HepG2 (cell line): ENCODE results near the gene STPG4. TPM values are rescaled to one million over a fixed set of nuclear protein-coding genes. Genes with fewer than 3 reads are reported as not detected.

ENCODE experiments used
- HOXA5 ChIP-seq: sonication (generic); formaldehyde crosslinking; IDR thresholded peaks from 2 replicates; pipeline ENCODE4 v1.4.0; 2020; ENCODE audit warnings: missing genetic modification reagents
- HOXD1 ChIP-seq: sonication (generic); formaldehyde crosslinking; IDR thresholded peaks from 2 replicates; pipeline ENCODE4 v1.5.0; 2020; ENCODE audit warnings: missing genetic modification reagents
- MYNN ChIP-seq: sonication (generic); formaldehyde crosslinking; IDR thresholded peaks from 2 replicates; pipeline ENCODE4 v1.4.0; 2020; ENCODE audit warnings: mild to moderate bottlenecking, low read depth, missing genetic modification reagents
- NFE2L1 ChIP-seq: sonication (generic); formaldehyde crosslinking; IDR thresholded peaks from 2 replicates; pipeline ENCODE4 v1.4.0; 2020; ENCODE audit warnings: missing genetic modification reagents, mild to moderate bottlenecking, borderline replicate concordance
- NFE2L2 ChIP-seq: fragments of 150-350 bp; IDR thresholded peaks from 2 replicates; pipeline ENCODE4 v1.6.1; 2014; ENCODE audit warnings: low read length
- NFRKB ChIP-seq: fragments of 450-650 bp; IDR thresholded peaks from 2 replicates; pipeline ENCODE4 v1.6.1; 2017
- RERE ChIP-seq: IDR thresholded peaks from 2 replicates; pipeline ENCODE4 v1.6.1; 2016; ENCODE audit warnings: low read depth, missing genetic modification reagents, missing compliant biosample characterization
- SRSF1 ChIP-seq: fragments of 200-400 bp; formaldehyde crosslinking; optimal IDR thresholded peaks from 2 replicates; pipeline ENCODE3; 2017; ENCODE audit warnings: mild to moderate bottlenecking, low read depth, low read length, moderate library complexity
- ZFP36 ChIP-seq: fragments of 150-350 bp; IDR thresholded peaks from 2 replicates; pipeline ENCODE4 v1.6.1; 2018; ENCODE audit warnings: borderline replicate concordance, low read length, low read depth; ENCODE audit not compliant: partially characterized antibody
- ZFYVE20 ChIP-seq: sonication (generic); formaldehyde crosslinking; IDR thresholded peaks from 2 replicates; pipeline ENCODE4 v1.8.0; 2023; ENCODE audit warnings: low read depth, mild to moderate bottlenecking, moderate library complexity, missing genetic modification reagents, borderline replicate concordance
- ZNF143 ChIP-seq: sonication (generic); formaldehyde crosslinking; IDR thresholded peaks from 2 replicates; pipeline ENCODE4 v1.4.0; 2020; ENCODE audit warnings: missing genetic modification reagents
- ZNF576 ChIP-seq: sonication (generic); formaldehyde crosslinking; IDR thresholded peaks from 2 replicates; pipeline ENCODE4 v1.4.0; 2020; ENCODE audit warnings: mild to moderate bottlenecking, missing genetic modification reagents
- ZNF644 ChIP-seq: IDR thresholded peaks from 2 replicates; pipeline ENCODE4 v1.6.1; 2016; ENCODE audit warnings: low read depth
- ZNF674 ChIP-seq: sonication (generic); formaldehyde crosslinking; IDR thresholded peaks from 2 replicates; pipeline ENCODE4 v1.5.0; 2020; ENCODE audit warnings: low read depth, mild to moderate bottlenecking, missing genetic modification reagents
- polyA plus RNA-seq, 8 experiments: library from polyadenylated mRNA; depleted of rRNA in 3 of 8; stranded (reverse) in 7 of 8; unstranded in 1 of 8; fragments of >200 nt; fragmentation: Illumina TruSeq in 4 of 8; extraction: Trizol in 4 of 8; gene quantifications; 2 replicates each; pipeline versions ENCODE4 v1.2.1 to v1.2.3, GENCODE V29; 2011 to 2016; ENCODE audit warnings: low read depth in 4 of 8, missing spikeins in 1 of 8, mixed read lengths in 1 of 8; ENCODE audit not compliant: insufficient read depth in 1 of 8
- total RNA-seq, 5 experiments: library from RNA; depleted of rRNA; stranded (reverse); fragments of >200 nt; fragmentation: Illumina TruSeq; extraction: Trizol; gene quantifications; 2 replicates each; pipeline ENCODE4 v1.2.3, GENCODE V29; 2016; ENCODE audit warnings: low read depth in 1 of 5
- TF ChIP-seq, protein P1 (sequence below): sonication (generic); formaldehyde crosslinking; IDR thresholded peaks from 2 replicates; pipeline ENCODE4 v1.5.0; 2020; ENCODE audit warnings: mild to moderate bottlenecking, missing genetic modification reagents
- TF ChIP-seq, protein P2 (sequence below): sonication (generic); formaldehyde crosslinking; IDR thresholded peaks from 2 replicates; pipeline ENCODE4 v1.8.1; 2023; ENCODE audit warnings: mild to moderate bottlenecking, missing genetic modification reagents
- TF ChIP-seq, protein P3 (sequence below): sonication (generic); formaldehyde crosslinking; IDR thresholded peaks from 2 replicates; pipeline ENCODE4 v1.8.0; 2022; ENCODE audit warnings: missing genetic modification reagents, mild to moderate bottlenecking, borderline replicate concordance
- TF ChIP-seq, protein P4 (sequence below): sonication (generic); formaldehyde crosslinking; IDR thresholded peaks from 2 replicates; pipeline ENCODE4 v1.8.0; 2022; ENCODE audit warnings: mild to moderate bottlenecking, missing genetic modification reagents, borderline replicate concordance

STPG4 gene
- total and polyA plus RNA-seq, 2 of the 13 experiments (the other 11 are each of a cell fraction or from before 2014, with no cell fraction given), result 0.11 to 0.15 TPM

DNA sequence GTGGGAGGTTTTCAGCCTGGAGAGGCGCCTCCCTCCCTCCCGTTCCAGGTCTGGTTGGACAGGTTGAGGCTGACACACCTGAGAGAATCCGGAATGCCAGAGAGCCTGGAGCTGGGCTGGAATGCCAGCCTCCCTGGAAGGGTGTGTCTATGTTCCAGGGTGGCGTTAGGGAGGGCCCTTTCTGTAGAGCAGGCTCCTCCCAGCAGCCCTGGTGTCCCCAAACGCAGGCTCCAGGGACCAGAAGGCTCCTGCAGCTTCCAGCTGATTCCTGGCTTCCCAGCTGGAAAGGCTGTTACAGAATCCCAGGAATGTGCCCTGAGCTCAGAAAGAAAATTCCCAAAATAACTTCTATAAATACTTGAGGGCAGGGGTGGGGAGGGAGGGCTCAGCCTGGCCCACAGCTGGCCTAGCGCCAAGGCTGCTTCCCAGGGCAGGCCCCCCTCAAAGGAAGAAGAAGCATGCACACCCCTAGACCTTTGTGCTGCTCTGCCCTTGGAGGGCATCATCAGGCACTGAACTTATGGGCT is 85.4 kb downstream of the STPG4 start (continued):
- TF ChIP-seq RERE (no peak), ZFYVE20 (no peak), SRSF1 (peak; percentile 19), ZNF674 (no peak), NFE2L2 (no peak), NFRKB (no peak), ZNF143 (no peak), ZNF576 (no peak), ZNF644 (CRISPR knock-in tag) (no peak), HOXD1 (CRISPR knock-in tag) (no peak), NFE2L1 (CRISPR knock-in tag) (no peak), MYNN (no peak), HOXA5 (no peak), ZFP36 (no peak)
- TF ChIP-seq, protein P1, sequence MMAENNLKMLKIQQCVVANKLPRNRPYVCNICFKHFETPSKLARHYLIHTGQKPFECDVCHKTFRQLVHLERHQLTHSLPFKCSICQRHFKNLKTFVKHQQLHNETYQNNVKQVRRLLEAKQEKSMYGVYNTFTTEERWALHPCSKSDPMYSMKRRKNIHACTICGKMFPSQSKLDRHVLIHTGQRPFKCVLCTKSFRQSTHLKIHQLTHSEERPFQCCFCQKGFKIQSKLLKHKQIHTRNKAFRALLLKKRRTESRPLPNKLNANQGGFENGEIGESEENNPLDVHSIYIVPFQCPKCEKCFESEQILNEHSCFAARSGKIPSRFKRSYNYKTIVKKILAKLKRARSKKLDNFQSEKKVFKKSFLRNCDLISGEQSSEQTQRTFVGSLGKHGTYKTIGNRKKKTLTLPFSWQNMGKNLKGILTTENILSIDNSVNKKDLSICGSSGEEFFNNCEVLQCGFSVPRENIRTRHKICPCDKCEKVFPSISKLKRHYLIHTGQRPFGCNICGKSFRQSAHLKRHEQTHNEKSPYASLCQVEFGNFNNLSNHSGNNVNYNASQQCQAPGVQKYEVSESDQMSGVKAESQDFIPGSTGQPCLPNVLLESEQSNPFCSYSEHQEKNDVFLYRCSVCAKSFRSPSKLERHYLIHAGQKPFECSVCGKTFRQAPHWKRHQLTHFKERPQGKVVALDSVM (CRISPR knock-in tag), result no peak
- TF ChIP-seq, protein P2, sequence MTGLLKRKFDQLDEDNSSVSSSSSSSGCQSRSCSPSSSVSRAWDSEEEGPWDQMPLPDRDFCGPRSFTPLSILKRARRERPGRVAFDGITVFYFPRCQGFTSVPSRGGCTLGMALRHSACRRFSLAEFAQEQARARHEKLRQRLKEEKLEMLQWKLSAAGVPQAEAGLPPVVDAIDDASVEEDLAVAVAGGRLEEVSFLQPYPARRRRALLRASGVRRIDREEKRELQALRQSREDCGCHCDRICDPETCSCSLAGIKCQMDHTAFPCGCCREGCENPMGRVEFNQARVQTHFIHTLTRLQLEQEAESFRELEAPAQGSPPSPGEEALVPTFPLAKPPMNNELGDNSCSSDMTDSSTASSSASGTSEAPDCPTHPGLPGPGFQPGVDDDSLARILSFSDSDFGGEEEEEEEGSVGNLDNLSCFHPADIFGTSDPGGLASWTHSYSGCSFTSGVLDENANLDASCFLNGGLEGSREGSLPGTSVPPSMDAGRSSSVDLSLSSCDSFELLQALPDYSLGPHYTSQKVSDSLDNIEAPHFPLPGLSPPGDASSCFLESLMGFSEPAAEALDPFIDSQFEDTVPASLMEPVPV (CRISPR knock-in tag), result no peak
- TF ChIP-seq, protein P3, sequence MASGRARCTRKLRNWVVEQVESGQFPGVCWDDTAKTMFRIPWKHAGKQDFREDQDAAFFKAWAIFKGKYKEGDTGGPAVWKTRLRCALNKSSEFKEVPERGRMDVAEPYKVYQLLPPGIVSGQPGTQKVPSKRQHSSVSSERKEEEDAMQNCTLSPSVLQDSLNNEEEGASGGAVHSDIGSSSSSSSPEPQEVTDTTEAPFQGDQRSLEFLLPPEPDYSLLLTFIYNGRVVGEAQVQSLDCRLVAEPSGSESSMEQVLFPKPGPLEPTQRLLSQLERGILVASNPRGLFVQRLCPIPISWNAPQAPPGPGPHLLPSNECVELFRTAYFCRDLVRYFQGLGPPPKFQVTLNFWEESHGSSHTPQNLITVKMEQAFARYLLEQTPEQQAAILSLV (CRISPR knock-in tag), result 0 out of 2 replicates have a peak, but pooled peaks have one; percentile 34
- TF ChIP-seq, protein P4, sequence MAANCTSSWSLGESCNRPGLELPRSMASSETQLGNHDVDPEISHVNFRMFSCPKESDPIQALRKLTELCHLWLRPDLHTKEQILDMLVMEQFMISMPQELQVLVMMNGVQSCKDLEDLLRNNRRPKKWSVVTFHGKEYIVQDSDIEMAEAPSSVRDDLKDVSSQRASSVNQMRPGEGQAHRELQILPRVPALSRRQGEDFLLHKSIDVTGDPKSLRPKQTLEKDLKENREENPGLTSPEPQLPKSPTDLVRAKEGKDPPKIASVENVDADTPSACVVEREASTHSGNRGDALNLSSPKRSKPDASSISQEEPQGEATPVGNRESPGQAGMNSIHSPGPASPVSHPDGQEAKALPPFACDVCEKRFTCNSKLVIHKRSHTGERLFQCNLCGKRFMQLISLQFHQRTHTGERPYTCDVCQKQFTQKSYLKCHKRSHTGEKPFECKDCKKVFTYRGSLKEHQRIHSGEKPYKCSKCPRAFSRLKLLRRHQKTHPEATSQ, result no peak
